ENCODE data around the gene CPEB1. TPM values are rescaled to one million over a fixed set of nuclear protein-coding genes. Genes with fewer than 3 reads are reported as not detected.
A peak's percentile ranks its signal among the peaks of the same experiment; 100 is the strongest.

CPEB1 gene
- total RNA-seq, 1 experiment from 2014 or later: 1.0 TPM

DNA sequence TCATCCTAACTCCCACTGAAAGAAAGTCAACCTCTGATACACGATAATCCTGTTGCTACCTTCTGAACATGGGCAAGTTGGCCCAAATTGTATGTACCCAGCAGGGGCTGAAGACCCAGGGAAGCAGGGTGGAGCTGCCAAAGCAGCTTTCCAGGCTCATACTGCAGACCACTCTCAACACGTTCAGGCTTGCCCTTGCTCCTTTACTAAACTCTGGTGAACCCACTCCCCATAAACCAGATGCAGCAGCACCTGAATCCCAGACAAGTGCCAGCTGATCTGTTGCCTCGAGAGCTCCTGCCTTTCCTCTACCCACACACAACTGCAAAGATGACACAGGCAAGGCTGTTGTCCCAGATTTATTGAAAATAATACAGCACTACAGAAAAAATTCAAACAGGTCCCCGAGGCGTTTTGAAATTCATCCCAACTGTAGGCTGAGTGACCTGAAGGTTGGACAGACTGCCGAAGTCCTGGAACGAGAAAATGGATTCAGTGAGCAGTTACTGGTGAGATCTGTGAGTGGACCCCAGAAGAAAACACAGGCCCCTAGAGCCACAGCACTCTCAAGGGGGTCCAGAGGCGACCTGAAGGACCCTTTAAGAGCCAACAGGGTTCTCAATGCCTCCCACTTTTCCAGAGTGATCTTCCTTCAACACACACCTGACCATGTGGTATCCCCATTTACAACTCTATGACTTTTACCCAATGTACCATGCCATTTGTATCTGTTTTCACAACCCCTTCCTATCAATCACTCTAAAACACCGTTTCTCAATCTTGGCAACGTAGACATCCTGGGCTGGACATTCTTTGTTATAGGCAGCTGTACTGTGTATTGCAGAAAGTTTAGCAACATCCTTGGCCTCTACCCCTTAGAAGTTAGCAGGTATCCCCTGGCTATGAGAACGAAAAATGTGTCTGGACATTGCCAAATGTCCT is 110.5 kb downstream of the CPEB1 start:
- peak overlapping the region in 2 of 3 experiments; percentile 84 to 93; a peak in 4 of 7 replicates for H3K27ac Mint-ChIP-seq

More for the DNA sequence above, 110.5 kb downstream of the CPEB1 start:
- H3K79me2 ChIP-seq (ENCODE audit: insufficient read depth, low read length): peaks cover 12% of the 10 kb centered on the region; the same call in 1 of the 2 replicates
- no peak overlapping the region for H2BK5ac ChIP-seq (ENCODE audit: insufficient read length, low read length)
- no peak overlapping the region for H2AFZ ChIP-seq (ENCODE audit: low read length)
- no peaks in the 10 kb centered on the region for H3K79me1 ChIP-seq (ENCODE audit: insufficient read depth, low read depth, low read length, poor library complexity, severe bottlenecking)
- H3K56ac ChIP-seq (ENCODE audit: insufficient read length, low read depth, low read length): no peak overlapping the region
- no peak overlapping the region for H4K5ac ChIP-seq (ENCODE audit: insufficient read length, low read depth, low read length)
- no peak overlapping the region for H3K23ac ChIP-seq (ENCODE audit: insufficient read length, low read depth, low read length)
- no peak overlapping the region for H3K4ac ChIP-seq (ENCODE audit: low read depth, low read length)
- no CpG with 5 or more reads among the region's 11 CpGs for WGBS (ENCODE audit: extremely low coverage, insufficient read length, low lambda C conversion rate)
- no peak overlapping the region for H4K91ac ChIP-seq (ENCODE audit: insufficient read length, low read depth, low read length)
- peak overlapping the region; percentile 16 for H3K27ac ChIP-seq (ENCODE audit: insufficient read length, low read depth, low read length)
- no peak overlapping the region for H3K4me2 ChIP-seq (ENCODE audit: insufficient read depth, insufficient read length, low read length)
- H3K9me3 ChIP-seq (ENCODE audit: control insufficient read depth, low read depth, low read length): no peaks in the 10 kb centered on the region
- Mint-ChIP-seq H3K4me3 (peak overlapping the region; percentile 21 to 22; a peak in 4 of 5 replicates), H3K27me3 (ENCODE audit: low read depth) (no peaks in the 10 kb centered on the region; the same call in 1 of the 2 replicates), H3K36me3 (ENCODE audit: insufficient read depth in 1 of 3, low read depth in 3 of 3) (peaks cover 54 to 77% (median 61%) of the 10 kb centered on the region in 3 experiments), H3K9me3 (peaks cover 0 to 8% of the 10 kb centered on the region in 2 experiments; a peak in 1 of 5 replicates), H3K4me1 (peaks cover 24 to 26% of the 10 kb centered on the region in 2 experiments)
- peak; percentile 33 for DNase-seq
- no peaks in the 10 kb centered on the region for H4K20me1 ChIP-seq (ENCODE audit: control insufficient read depth, insufficient read depth, insufficient read length)
- H3T11ph ChIP-seq (ENCODE audit: low read length): no peak overlapping the region
- H2BK12ac ChIP-seq (ENCODE audit: insufficient read length, low read depth, low read length): no peak overlapping the region
- no peak overlapping the region for H2BK120ac ChIP-seq (ENCODE audit: low read depth, low read length, poor library complexity, severe bottlenecking)
- H2BK15ac ChIP-seq (ENCODE audit: low read depth, low read length): no peak overlapping the region
- no peak overlapping the region for H2BK20ac ChIP-seq (ENCODE audit: low read depth, low read length, poor library complexity, severe bottlenecking)
- H3K9ac ChIP-seq (ENCODE audit: extremely low read depth, insufficient read length, low read length): no peak overlapping the region
- TF ChIP-seq, protein P1, sequence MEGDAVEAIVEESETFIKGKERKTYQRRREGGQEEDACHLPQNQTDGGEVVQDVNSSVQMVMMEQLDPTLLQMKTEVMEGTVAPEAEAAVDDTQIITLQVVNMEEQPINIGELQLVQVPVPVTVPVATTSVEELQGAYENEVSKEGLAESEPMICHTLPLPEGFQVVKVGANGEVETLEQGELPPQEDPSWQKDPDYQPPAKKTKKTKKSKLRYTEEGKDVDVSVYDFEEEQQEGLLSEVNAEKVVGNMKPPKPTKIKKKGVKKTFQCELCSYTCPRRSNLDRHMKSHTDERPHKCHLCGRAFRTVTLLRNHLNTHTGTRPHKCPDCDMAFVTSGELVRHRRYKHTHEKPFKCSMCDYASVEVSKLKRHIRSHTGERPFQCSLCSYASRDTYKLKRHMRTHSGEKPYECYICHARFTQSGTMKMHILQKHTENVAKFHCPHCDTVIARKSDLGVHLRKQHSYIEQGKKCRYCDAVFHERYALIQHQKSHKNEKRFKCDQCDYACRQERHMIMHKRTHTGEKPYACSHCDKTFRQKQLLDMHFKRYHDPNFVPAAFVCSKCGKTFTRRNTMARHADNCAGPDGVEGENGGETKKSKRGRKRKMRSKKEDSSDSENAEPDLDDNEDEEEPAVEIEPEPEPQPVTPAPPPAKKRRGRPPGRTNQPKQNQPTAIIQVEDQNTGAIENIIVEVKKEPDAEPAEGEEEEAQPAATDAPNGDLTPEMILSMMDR (conservative IDR thresholded peaks at IDR 0.05): no peak
- no peak overlapping the region for H2AK5ac ChIP-seq (ENCODE audit: insufficient read length, low read length)
- no peak overlapping the region for H3K14ac ChIP-seq (ENCODE audit: insufficient read depth, low read length)
- peaks cover 6% of the 10 kb centered on the region for H3K23me2 ChIP-seq (ENCODE audit: insufficient read length, low read depth, low read length, poor library complexity, severe bottlenecking)
- 0 out of 2 replicates have a peak, but pooled peaks cover 2% of the 10 kb centered on the region for H3K4me1 ChIP-seq (ENCODE audit: insufficient read depth, low read length)
- no peak overlapping the region for H4K8ac ChIP-seq (replicated peaks; ENCODE audit: insufficient read length, low read depth, low read length)
- H3K18ac ChIP-seq (ENCODE audit: insufficient read length, low read depth, low read length): no peak overlapping the region
- H3K27me3 ChIP-seq (ENCODE audit: insufficient read depth, low read length): no peaks in the 10 kb centered on the region

Data from H9 (cell line).